GM12874 (cell line): ENCODE results near the gene CDCA3.

Experiments used
- TF ChIP-seq, protein P1 (sequence below): IDR thresholded peaks from 2 replicates; pipeline ENCODE4 v1.5.1; 2011; ENCODE audit warnings: low read depth, mild to moderate bottlenecking, control low read depth, low read length, moderate library complexity; ENCODE audit not compliant: insufficient read depth

Gene CDCA3

DNA sequence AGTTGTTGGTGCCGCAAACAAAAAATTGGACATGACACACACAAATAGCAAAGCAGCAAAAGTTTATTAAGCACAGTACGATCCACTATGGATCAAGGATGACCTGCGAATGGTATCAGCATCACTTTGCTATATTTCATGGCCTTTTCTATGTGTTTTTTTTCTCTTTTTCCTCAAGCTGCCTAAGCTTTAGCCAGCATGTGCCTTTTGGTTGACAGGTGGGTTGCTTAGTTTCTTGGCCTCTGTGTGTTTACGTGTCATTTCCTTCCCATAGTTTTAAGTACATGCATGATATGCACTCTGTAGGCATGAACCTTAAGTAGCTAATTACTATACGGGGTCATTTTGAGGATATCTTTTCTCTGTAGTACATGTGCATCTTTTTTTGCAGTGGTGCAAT lies 51.9 kb downstream of the CDCA3 start:
- TF ChIP-seq, protein P1, sequence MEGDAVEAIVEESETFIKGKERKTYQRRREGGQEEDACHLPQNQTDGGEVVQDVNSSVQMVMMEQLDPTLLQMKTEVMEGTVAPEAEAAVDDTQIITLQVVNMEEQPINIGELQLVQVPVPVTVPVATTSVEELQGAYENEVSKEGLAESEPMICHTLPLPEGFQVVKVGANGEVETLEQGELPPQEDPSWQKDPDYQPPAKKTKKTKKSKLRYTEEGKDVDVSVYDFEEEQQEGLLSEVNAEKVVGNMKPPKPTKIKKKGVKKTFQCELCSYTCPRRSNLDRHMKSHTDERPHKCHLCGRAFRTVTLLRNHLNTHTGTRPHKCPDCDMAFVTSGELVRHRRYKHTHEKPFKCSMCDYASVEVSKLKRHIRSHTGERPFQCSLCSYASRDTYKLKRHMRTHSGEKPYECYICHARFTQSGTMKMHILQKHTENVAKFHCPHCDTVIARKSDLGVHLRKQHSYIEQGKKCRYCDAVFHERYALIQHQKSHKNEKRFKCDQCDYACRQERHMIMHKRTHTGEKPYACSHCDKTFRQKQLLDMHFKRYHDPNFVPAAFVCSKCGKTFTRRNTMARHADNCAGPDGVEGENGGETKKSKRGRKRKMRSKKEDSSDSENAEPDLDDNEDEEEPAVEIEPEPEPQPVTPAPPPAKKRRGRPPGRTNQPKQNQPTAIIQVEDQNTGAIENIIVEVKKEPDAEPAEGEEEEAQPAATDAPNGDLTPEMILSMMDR: no peak
